ENCODE data around the gene SURF4. TPM values are rescaled to one million over a fixed set of nuclear protein-coding genes. Genes with fewer than 3 reads are reported as not detected.

Gene SURF4
- total RNA-seq, 1 experiment from 2014 or later = 214 TPM

GRCh38 chr9:133332381-133332730 is 43.5 kb downstream of the SURF4 start:
- ChIA-PET CTCF (no interaction called here), POLR2A (ENCODE audit: low non-redundant PET) (no interaction called here)
- Histone ChIP-seq H3K4me3 (ENCODE audit: low read depth, low read length, poor library complexity, severe bottlenecking) (no peak overlapping the region), H3K9me3 (ENCODE audit: low read depth, low read length, poor library complexity, severe bottlenecking) (no peaks in the 10 kb centered on the region), H3K36me3 (ENCODE audit: insufficient read depth, low read length, poor library complexity, severe bottlenecking) (peaks cover 49% of the 10 kb centered on the region), H3K27ac (ENCODE audit: low read depth, low read length, poor library complexity, severe bottlenecking) (no peak overlapping the region), H3K27me3 (replicated peaks; ENCODE audit: insufficient read depth, low read depth, low read length, poor library complexity) (no peaks in the 10 kb centered on the region), H3K4me1 (ENCODE audit: insufficient read depth, low read length, poor library complexity, severe bottlenecking) (peaks cover 14% of the 10 kb centered on the region)
- BruUV-seq (replicated peaks) = no TSS peak
- TF ChIP-seq, protein P1, sequence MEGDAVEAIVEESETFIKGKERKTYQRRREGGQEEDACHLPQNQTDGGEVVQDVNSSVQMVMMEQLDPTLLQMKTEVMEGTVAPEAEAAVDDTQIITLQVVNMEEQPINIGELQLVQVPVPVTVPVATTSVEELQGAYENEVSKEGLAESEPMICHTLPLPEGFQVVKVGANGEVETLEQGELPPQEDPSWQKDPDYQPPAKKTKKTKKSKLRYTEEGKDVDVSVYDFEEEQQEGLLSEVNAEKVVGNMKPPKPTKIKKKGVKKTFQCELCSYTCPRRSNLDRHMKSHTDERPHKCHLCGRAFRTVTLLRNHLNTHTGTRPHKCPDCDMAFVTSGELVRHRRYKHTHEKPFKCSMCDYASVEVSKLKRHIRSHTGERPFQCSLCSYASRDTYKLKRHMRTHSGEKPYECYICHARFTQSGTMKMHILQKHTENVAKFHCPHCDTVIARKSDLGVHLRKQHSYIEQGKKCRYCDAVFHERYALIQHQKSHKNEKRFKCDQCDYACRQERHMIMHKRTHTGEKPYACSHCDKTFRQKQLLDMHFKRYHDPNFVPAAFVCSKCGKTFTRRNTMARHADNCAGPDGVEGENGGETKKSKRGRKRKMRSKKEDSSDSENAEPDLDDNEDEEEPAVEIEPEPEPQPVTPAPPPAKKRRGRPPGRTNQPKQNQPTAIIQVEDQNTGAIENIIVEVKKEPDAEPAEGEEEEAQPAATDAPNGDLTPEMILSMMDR (conservative IDR thresholded peaks at IDR 0.05; ENCODE audit: low read depth, low read length) = no peak
- TF ChIP-seq EZH2 (IDR thresholded peaks at IDR 0.05; ENCODE audit: borderline replicate concordance, low read depth, low read length, poor library complexity, severe bottlenecking) = no peak
- intact Hi-C loops (cut with micrococcal nuclease; ENCODE audit: unreplicated experiment) = no loop called here
- no peak for DNase-seq (ENCODE audit: low spot score)

DNA sequence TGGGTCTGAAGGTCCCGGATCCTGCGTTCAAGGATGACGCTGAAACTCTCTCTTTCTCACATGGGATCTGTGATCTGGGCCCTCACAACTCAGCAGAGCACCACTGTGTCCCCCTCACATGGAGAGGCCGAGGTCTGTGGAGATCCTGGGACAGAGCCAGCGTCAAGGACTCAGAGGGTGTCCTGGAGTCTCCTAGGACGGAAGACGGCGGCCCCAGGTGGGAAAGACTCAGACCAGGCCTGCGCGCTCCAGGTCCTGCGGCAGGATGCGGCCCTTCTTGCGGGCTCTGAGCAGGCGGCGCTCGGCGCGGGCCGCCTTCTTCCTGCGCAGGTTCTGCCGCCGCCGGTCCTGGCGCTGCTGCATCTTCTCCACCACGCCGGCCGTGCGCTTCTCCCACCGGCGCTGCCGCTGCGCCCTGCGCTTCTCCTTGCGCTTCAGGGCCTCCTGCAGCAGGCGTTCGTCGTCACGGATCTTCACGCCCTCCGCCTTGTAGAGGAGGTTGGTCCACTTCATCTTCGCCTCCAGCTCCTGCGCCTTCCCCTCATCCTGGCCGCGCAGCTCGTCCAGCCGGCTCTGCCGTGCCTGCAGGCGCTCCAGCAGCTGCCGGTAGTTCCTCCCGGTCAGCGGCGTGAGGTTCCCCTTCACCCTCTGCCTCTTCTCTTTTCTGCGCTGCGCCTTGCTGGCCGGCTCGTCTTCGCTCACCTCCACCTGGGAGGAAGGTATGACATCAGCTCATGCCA is 44.0 kb downstream of the SURF4 start:
- no peaks in the 10 kb centered on the region for H3K9me3 ChIP-seq (ENCODE audit: low read depth, low read length, poor library complexity, severe bottlenecking)
- DNase-seq (ENCODE audit: low spot score) = no peak
- no peak for TF ChIP-seq EZH2 (IDR thresholded peaks at IDR 0.05; ENCODE audit: borderline replicate concordance, low read depth, low read length, poor library complexity, severe bottlenecking)
- TF ChIP-seq, protein P1 (conservative IDR thresholded peaks at IDR 0.05; ENCODE audit: low read depth, low read length) = no peak
- ChIA-PET CTCF (no interaction called here), POLR2A (ENCODE audit: low non-redundant PET) (no interaction called here)
- no peaks in the 10 kb centered on the region for H3K27me3 ChIP-seq (replicated peaks; ENCODE audit: insufficient read depth, low read depth, low read length, poor library complexity)
- H3K4me1 ChIP-seq (ENCODE audit: insufficient read depth, low read length, poor library complexity, severe bottlenecking) = peaks cover 11% of the 10 kb centered on the region
- no peak overlapping the region for H3K27ac ChIP-seq (ENCODE audit: low read depth, low read length, poor library complexity, severe bottlenecking)
- no peak overlapping the region for H3K4me3 ChIP-seq (ENCODE audit: low read depth, low read length, poor library complexity, severe bottlenecking)
- intact Hi-C loops (cut with micrococcal nuclease; ENCODE audit: unreplicated experiment) = no loop called here
- BruUV-seq (replicated peaks) = no TSS peak
- H3K36me3 ChIP-seq (ENCODE audit: insufficient read depth, low read length, poor library complexity, severe bottlenecking) = peaks cover 49% of the 10 kb centered on the region

- no peak for DNase-seq (ENCODE audit: low spot score)
- H3K27me3 ChIP-seq (replicated peaks; ENCODE audit: insufficient read depth, low read depth, low read length, poor library complexity) = no peaks in the 10 kb centered on the region
- POLR2A ChIA-PET (ENCODE audit: low non-redundant PET) = no interaction called here
- no peak overlapping the region for H3K4me3 ChIP-seq (ENCODE audit: low read depth, low read length, poor library complexity, severe bottlenecking)
- no peaks in the 10 kb centered on the region for H3K9me3 ChIP-seq (ENCODE audit: low read depth, low read length, poor library complexity, severe bottlenecking)
- CTCF ChIA-PET = no interaction called here
- TF ChIP-seq EZH2 (IDR thresholded peaks at IDR 0.05; ENCODE audit: borderline replicate concordance, low read depth, low read length, poor library complexity, severe bottlenecking) = no peak
- TF ChIP-seq, protein P1 (conservative IDR thresholded peaks at IDR 0.05; ENCODE audit: low read depth, low read length) = no peak
- intact Hi-C loops (cut with micrococcal nuclease; ENCODE audit: unreplicated experiment) = no loop called here
- peaks cover 11% of the 10 kb centered on the region for H3K4me1 ChIP-seq (ENCODE audit: insufficient read depth, low read length, poor library complexity, severe bottlenecking)
- no peak overlapping the region for H3K27ac ChIP-seq (ENCODE audit: low read depth, low read length, poor library complexity, severe bottlenecking)
- H3K36me3 ChIP-seq (ENCODE audit: insufficient read depth, low read length, poor library complexity, severe bottlenecking) = peaks cover 49% of the 10 kb centered on the region
- no TSS peak for BruUV-seq (replicated peaks)
These were observed 44.6 kb downstream of the SURF4 start for GRCh38 chr9:133331221-133331620.

Measured in A673 (cell line).